GM19240 (cell line): ENCODE results near the gene CHD1L.
"Not testable (repeated sequence)": the region's sequence is repeated elsewhere in the genome, so short reads cannot be mapped to it uniquely, and the experiment has no call there.

ENCODE experiments used
- DNase-seq: peaks from one replicate; pipeline ENCODE4 v3.0.0; 2011; ENCODE audit warnings: low spot score; ENCODE audit not compliant: insufficient read length

CHD1L gene

DNA sequence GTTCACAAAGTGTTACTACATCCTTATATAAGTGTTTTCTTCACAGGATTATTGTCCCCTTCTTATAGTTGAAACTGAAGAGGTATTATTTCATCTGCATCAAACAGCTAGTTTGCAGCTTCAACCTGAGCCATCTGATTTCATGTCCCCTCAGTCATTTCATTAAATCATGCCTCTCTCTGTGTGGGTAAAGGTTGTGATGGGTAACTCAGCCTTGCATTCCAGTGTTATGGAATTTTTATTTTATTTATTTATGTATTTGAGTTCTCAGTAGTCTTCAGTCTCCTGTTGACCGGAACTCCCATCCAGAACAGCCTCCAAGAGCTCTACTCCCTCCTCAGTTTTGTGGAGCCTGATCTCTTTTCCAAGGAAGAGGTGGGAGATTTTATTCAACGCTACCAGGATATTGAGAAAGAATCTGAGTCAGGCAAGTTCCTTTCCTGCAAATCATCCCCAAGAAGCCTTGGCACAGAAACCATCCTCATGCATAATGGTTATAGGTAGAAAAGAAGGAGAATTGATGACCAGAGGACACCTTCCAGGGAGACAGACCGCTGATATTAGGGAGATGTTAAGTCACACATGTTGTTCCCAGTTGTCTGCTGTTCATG is 21.8 kb downstream of the CHD1L start:
- no peak for DNase-seq

DNA sequence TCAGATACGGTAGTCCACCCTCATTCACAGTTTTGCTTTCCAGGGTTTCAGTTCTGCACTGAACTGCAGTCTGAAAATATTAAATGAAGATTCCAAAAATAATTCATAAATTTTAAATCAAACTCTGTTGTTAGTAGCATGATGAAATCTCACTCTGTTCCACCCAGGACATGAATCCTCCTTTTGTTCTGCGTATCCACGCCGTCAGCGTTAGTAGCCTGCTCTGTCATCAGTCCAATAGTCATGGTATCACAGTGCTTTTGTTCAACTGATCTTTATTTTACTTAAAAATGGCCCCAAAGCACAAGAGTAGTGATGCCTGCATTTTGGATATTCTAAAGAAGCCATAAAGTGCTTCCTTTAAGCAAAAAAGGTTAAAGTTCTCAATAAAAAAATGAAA is 23.9 kb downstream of the CHD1L start:
- DNase-seq = no peak

DNA sequence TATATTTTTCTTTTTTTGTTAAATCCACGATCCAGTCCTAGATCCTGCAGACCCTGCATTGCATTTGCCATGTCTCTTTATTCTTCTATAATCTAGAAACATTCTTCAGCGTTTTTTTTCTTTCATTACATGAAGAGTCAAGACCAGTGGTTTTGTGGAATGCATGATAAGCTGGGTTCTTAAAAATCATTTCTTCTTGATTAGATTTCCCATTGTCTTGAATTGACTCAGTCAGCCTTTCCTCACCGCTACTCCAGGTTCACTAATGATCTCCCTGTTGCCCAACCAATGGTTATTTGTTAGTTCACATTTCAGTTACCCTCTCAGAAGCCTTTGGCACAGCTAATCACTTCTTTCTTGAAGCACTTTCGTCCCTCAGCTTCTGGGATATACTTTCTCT is 25.2 kb downstream of the CHD1L start:
- no peak for DNase-seq

GRCh38 chr1:147270721-147271120 is 28.2 kb downstream of the CHD1L start:
- no peak for DNase-seq

DNA sequence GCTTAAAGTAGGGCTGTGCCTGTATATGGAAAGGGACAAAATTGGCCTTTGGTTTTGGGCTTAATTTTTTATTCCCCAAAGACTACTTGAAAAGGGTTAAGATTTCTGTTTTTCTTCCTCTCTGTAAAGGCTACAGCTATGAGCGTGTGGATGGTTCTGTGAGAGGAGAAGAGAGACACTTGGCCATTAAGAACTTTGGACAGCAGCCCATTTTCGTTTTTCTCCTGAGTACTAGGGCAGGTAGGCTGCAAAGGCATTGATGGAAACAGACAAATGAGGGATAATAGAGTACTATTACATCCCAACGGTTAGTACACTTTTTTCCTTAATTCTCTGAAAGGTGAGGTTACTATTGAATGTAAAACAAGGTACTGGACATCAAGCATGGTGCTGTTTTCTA is 29.6 kb downstream of the CHD1L start:
- DNase-seq = no peak

GRCh38 chr1:147273409-147274336 is 31.2 kb downstream of the CHD1L start:
- DNase-seq = peak; percentile 29

- no peak for DNase-seq
Observed at GRCh38 chr1:147281950-147282349, 39.5 kb downstream of the CHD1L start.

DNA sequence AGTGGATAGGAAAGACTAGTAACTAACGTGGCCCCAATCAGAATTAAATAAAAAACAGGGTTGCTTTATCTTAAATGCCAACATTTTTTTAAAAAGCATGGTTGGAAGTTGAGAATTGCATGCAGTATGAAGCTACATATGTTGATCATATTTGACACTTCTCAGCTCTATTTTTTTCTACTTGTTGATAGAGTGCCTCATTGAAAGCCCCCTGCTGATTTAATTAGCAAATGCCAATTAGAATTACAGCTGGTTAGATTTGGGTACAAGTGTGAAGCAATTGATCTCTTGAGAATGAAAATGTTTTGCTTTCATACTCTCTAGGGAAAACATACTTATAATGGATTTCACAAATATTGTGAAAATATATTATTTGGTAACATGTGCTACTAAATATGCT is 40.5 kb downstream of the CHD1L start:
- DNase-seq = no peak

- no peak for DNase-seq
Observed at GRCh38 chr1:147287133-147287865, 44.8 kb downstream of the CHD1L start.

DNA sequence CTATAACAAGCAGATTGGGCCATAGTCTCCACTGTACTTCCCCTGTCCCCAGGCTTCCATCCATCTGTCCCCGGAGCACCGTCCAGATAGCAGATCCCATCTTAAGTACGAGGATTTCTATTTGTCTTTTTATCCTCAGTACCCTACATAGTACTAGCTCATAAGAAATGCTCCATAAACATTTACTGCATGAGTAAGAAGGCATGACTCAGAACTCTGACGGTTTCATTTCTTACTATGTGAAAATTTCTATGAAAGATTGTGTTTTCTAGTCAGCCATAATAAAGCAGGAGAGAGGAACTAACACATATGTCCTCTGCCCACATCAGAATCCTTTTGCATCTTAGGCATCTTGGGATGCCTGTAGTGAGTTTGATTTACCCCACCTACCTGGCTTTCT is 49.5 kb downstream of the CHD1L start:
- no peak for DNase-seq

- DNase-seq = no peak
Observed at GRCh38 chr1:147292631-147293251, 50.3 kb downstream of the CHD1L start.

- DNase-seq = no peak
Observed at GRCh38 chr1:147297438-147297837, 55.0 kb downstream of the CHD1L start.

GRCh38 chr1:147305803-147306202 is 63.3 kb downstream of the CHD1L start:
- DNase-seq = not testable (repeated sequence)

DNA sequence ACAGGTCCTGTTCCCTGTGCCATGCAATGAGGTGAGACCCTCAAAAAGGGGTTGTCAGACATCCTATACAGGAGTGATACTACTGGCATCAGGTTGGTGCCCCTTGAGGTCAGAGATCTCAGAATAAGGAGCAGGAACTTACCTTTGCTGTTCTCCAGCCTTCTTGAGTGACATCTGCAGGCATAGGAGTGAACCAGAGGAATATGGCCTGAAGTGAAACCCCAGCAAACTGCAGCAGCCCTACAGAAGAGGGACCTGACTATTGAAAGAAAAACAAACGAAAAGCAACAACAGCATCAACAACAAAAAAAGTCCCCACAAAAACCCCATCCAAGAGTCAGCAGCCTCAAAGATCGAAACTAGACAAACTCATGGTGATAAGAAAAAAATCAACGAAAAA is 74.5 kb downstream of the CHD1L start:
- DNase-seq = no peak

GRCh38 chr1:147326933-147327687 is 84.6 kb downstream of the CHD1L start:
- not testable (repeated sequence) for DNase-seq

GRCh38 chr1:147334292-147334691 is 91.8 kb downstream of the CHD1L start:
- no peak for DNase-seq

- no peak for DNase-seq
Observed at GRCh38 chr1:147336291-147336690, 93.8 kb downstream of the CHD1L start.

DNA sequence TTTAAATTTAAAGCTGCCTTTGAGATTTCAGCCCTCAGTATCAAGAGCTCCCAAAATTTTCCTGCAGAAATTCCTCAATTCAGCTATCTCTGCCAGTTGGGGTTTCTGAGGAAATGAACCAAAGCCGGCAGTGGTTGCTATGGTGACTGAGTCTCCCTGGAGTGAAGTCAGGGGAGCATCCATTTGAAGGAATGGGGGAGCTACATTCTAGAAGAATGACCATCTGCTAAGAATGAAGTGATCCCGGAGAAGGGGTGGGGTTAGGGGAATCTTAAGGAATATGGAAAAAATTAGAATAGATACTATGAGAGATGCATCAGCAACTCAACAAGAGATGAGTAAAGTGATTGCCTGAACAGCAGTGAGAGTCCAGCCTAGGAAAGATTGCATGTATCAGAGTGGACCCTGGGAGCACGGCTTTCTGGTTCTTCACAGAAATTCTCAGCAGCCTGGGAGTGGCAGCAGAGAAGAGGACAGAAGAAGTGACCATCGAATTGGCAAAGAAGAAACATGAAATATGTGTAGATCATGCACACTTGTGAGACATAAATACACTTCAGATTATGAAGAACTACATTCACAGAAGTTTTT is 94.7 kb downstream of the CHD1L start:
- DNase-seq = no peak

DNA sequence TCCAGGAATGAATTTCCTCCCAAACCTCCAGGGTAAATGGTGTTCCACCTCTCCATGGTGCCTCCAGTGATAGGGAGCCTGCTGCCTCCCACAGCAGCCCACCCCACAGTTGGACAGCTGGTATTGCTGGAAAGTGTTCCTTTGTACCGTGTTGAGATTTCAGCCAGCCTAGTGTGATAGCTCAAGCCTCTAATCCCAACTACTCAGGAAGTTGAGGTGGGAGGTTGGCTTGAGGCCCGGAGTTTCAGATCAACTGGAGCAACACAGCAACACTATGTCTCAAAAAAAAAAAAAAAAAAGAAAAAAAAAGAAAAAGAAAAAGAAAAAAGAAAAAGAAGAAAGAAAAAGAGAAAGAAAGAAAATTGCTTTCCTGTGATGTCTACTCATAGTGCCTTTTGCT is 96.1 kb downstream of the CHD1L start:
- no peak for DNase-seq

DNA sequence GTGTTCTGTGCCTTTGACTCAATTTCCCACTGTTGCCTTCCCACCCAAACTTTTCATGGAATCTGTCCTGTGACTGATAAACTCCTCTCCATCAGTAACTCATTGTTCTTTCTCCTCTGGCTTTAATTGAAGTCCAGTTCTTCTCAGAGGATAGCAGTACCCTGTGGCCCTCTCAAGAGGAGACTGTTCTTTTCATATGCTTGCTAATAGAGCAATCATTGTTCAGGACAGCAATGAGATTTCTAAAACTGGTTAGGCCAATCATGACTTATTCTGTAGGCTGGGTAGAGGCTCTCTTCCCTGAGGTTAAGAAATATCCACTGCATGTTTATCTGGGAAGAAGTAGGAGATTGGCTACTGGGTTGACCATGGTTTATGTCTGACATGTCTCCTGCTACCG is 98.8 kb downstream of the CHD1L start:
- DNase-seq = no peak
